Trophoblast cell (in vitro differentiated cells and primary cell): ENCODE data around the gene RIMBP2.

Source experiments
- DNase-seq, 2 donors: peaks; one replicate each; pipeline ENCODE4 v3.0.0-alpha.2; 2016
- H2AFZ ChIP-seq: 2 replicates; pipeline ENCODE4 v1.6.1; 2013; ENCODE audit warnings: low read length, moderate library complexity, mild to moderate bottlenecking; ENCODE audit not compliant: insufficient read depth, poor library complexity
- H2AK5ac ChIP-seq: 2 replicates; pipeline ENCODE4 v1.6.1; 2013; ENCODE audit warnings: mild to moderate bottlenecking, low read length
- H2BK120ac ChIP-seq: 2 replicates; pipeline ENCODE4 v1.6.1; 2013; ENCODE audit warnings: low read length, mild to moderate bottlenecking, moderate library complexity; ENCODE audit not compliant: insufficient read depth, poor library complexity
- H2BK12ac ChIP-seq: 2 replicates; pipeline ENCODE4 v1.6.1; 2013; ENCODE audit warnings: mild to moderate bottlenecking, low read length, moderate library complexity
- H2BK5ac ChIP-seq: 2 replicates; pipeline ENCODE4 v1.6.1; 2013; ENCODE audit warnings: low read length, low read depth, moderate library complexity, mild to moderate bottlenecking; ENCODE audit not compliant: poor library complexity
- H3K14ac ChIP-seq: 2 replicates; pipeline ENCODE4 v1.6.1; 2013; ENCODE audit warnings: mild to moderate bottlenecking, low read length
- H3K18ac ChIP-seq: 2 replicates; pipeline ENCODE4 v1.6.1; 2013; ENCODE audit warnings: mild to moderate bottlenecking, low read length
- H3K23ac ChIP-seq: 2 replicates; pipeline ENCODE4 v1.6.1; 2013; ENCODE audit warnings: low read length
- H3K27ac ChIP-seq: 2 replicates; pipeline ENCODE4 v1.5.1; 2013; ENCODE audit warnings: low read depth, mild to moderate bottlenecking, inconsistent platforms, low read length, moderate library complexity
- H3K27me3 ChIP-seq: 2 replicates; pipeline ENCODE4 v1.6.1; 2013; ENCODE audit warnings: inconsistent platforms, mild to moderate bottlenecking, low read length, moderate library complexity; ENCODE audit not compliant: insufficient read depth
- H3K36me3 ChIP-seq, 2 experiments: 1 replicate in 1 of 2; 2 replicates in 1 of 2; pipeline ENCODE4 v1.6.1; 2013; ENCODE audit warnings: low read length in 2 of 2, mild to moderate bottlenecking in 2 of 2, moderate library complexity in 1 of 2; ENCODE audit not compliant: insufficient read depth in 2 of 2, control insufficient read depth in 1 of 2
- H3K4ac ChIP-seq: 2 replicates; pipeline ENCODE4 v1.6.1; 2013; ENCODE audit warnings: low read depth, mild to moderate bottlenecking, low read length, moderate library complexity
- H3K4me1 ChIP-seq, 2 experiments: 1 replicate in 1 of 2; 2 replicates in 1 of 2; pipeline ENCODE4 v1.6.1; 2013; ENCODE audit warnings: low read length in 2 of 2, mild to moderate bottlenecking in 2 of 2, moderate library complexity in 1 of 2; ENCODE audit not compliant: insufficient read depth in 2 of 2, control insufficient read depth in 1 of 2
- H3K4me2 ChIP-seq: 2 replicates; pipeline ENCODE4 v1.6.1; 2013; ENCODE audit warnings: inconsistent platforms, mild to moderate bottlenecking, low read length, moderate library complexity
- H3K4me3 ChIP-seq: 2 replicates; pipeline ENCODE4 v1.5.1; 2013; ENCODE audit warnings: mild to moderate bottlenecking, low read depth, low read length, inconsistent platforms
- H3K79me1 ChIP-seq: one replicate; pipeline ENCODE4 v1.6.1; 2013; ENCODE audit warnings: low read length
- H3K79me2 ChIP-seq: 2 replicates; pipeline ENCODE4 v1.6.1; 2013; ENCODE audit warnings: low read length, mild to moderate bottlenecking; ENCODE audit not compliant: control insufficient read depth, insufficient read depth, poor library complexity
- H3K9ac ChIP-seq: 2 replicates; pipeline ENCODE4 v1.6.1; 2013; ENCODE audit warnings: mild to moderate bottlenecking, low read length
- H3K9me3 ChIP-seq: 2 replicates; pipeline ENCODE4 v1.6.1; 2013; ENCODE audit warnings: low read depth, mild to moderate bottlenecking, control low read depth, inconsistent platforms, low read length; ENCODE audit not compliant: insufficient read depth
- H4K12ac ChIP-seq: 2 replicates; pipeline ENCODE4 v1.6.1; 2013; ENCODE audit warnings: low read depth, mild to moderate bottlenecking, low read length, moderate library complexity
- H4K8ac ChIP-seq: 2 replicates; pipeline ENCODE4 v1.6.1; 2013; ENCODE audit warnings: low read depth, mild to moderate bottlenecking, low read length, moderate library complexity
- H4K91ac ChIP-seq: one replicate; pipeline ENCODE4 v1.6.1; 2013; ENCODE audit warnings: low read depth, mild to moderate bottlenecking, low read length, moderate library complexity
- WGBS: extraction: QIAGEN DNeasy Blood & Tissue Kit; methylation state at CpG from one replicate; pipeline ENCODE4 v1.1.7; 2013; ENCODE audit warnings: missing lambda C conversion rate; ENCODE audit not compliant: insufficient read length, insufficient coverage; ENCODE audit errors: extremely low coverage; 5-methylcytosine and 5-hydroxymethylcytosine counted together

RIMBP2 gene

GRCh38 chr12:130459916-130460315 lies 256.2 kb downstream of the RIMBP2 start:
- H4K12ac ChIP-seq: no peak overlapping the region

GRCh38 chr12:130458341-130458740 lies 257.8 kb downstream of the RIMBP2 start:
- Histone ChIP-seq H3K9ac (no peak overlapping the region), H3K4ac (no peak overlapping the region), H2BK120ac (no peak overlapping the region), H3K4me3 (no peak overlapping the region), H4K91ac (no peak overlapping the region), H4K8ac (no peak overlapping the region), H4K12ac (no peak overlapping the region), H3K9me3 (peaks cover 5% of the 10 kb centered on the region), H3K23ac (no peak overlapping the region), H3K14ac (no peak overlapping the region), H3K79me1 (no peaks in the 10 kb centered on the region), H3K18ac (no peak overlapping the region), H3K27me3 (no peaks in the 10 kb centered on the region), H3K4me1 (no peaks in the 10 kb centered on the region), H2AK5ac (no peak overlapping the region), H2BK5ac (no peak overlapping the region), H2AFZ (no peak overlapping the region), H3K79me2 (no peaks in the 10 kb centered on the region), H3K27ac (no peak overlapping the region), H3K36me3 (no peaks in the 10 kb centered on the region), H3K4me2 (no peak overlapping the region), H2BK12ac (no peak overlapping the region)
- DNase-seq: no peak
- no CpG with 5 or more reads among the region's 12 CpGs for WGBS

More at GRCh38 chr12:130459916-130460315, 256.2 kb downstream of the RIMBP2 start:
- H3K9me3 ChIP-seq: peaks cover 7% of the 10 kb centered on the region
- H2BK5ac ChIP-seq: no peak overlapping the region
- no peak overlapping the region for H4K91ac ChIP-seq
- no peaks in the 10 kb centered on the region for H3K27me3 ChIP-seq
- no peak overlapping the region for H3K18ac ChIP-seq
- H2AFZ ChIP-seq: no peak overlapping the region
- no peak overlapping the region for H3K14ac ChIP-seq
- H3K4me2 ChIP-seq: no peak overlapping the region
- no CpG with 5 or more reads among the region's 11 CpGs for WGBS
- no peak overlapping the region for H3K9ac ChIP-seq
- H3K79me2 ChIP-seq: no peaks in the 10 kb centered on the region
- no peak overlapping the region for H3K27ac ChIP-seq
- H3K4me3 ChIP-seq: no peak overlapping the region
- no peaks in the 10 kb centered on the region for H3K4me1 ChIP-seq
- no peak overlapping the region for H3K23ac ChIP-seq
- no peak overlapping the region for H2AK5ac ChIP-seq
- H3K36me3 ChIP-seq: no peaks in the 10 kb centered on the region
- H2BK120ac ChIP-seq: no peak overlapping the region
- no peaks in the 10 kb centered on the region for H3K79me1 ChIP-seq
- DNase-seq: no peak
- H3K4ac ChIP-seq: no peak overlapping the region
- H2BK12ac ChIP-seq: no peak overlapping the region
- no peak overlapping the region for H4K8ac ChIP-seq

- H3K79me2 ChIP-seq: no peaks in the 10 kb centered on the region
- no peak overlapping the region for H3K18ac ChIP-seq
- H3K9ac ChIP-seq: no peak overlapping the region
- no peak overlapping the region for H3K4me2 ChIP-seq
- H3K14ac ChIP-seq: no peak overlapping the region
- no peaks in the 10 kb centered on the region for H3K79me1 ChIP-seq
- H2AFZ ChIP-seq: no peak overlapping the region
- H2BK12ac ChIP-seq: no peak overlapping the region
- no peak overlapping the region for H3K4ac ChIP-seq
- H2AK5ac ChIP-seq: no peak overlapping the region
- H2BK120ac ChIP-seq: no peak overlapping the region
- H2BK5ac ChIP-seq: no peak overlapping the region
- H4K91ac ChIP-seq: no peak overlapping the region
- H3K36me3 ChIP-seq: no peaks in the 10 kb centered on the region
- no peak overlapping the region for H3K4me3 ChIP-seq
- no peak overlapping the region for H3K27ac ChIP-seq
- peaks cover 6% of the 10 kb centered on the region for H3K9me3 ChIP-seq
- H4K8ac ChIP-seq: no peak overlapping the region
- H4K12ac ChIP-seq: no peak overlapping the region
- H3K27me3 ChIP-seq: no peaks in the 10 kb centered on the region
- DNase-seq: no peak
- H3K4me1 ChIP-seq: no peaks in the 10 kb centered on the region
- H3K23ac ChIP-seq: no peak overlapping the region
- WGBS: no CpG with 5 or more reads among the region's 9 CpGs
Observed at GRCh38 chr12:130457215-130457614, 258.9 kb downstream of the RIMBP2 start.

- H3K79me2 ChIP-seq: no peaks in the 10 kb centered on the region
- no peaks in the 10 kb centered on the region for H3K36me3 ChIP-seq
- no peak overlapping the region for H3K9ac ChIP-seq
- H4K91ac ChIP-seq: no peak overlapping the region
- no CpG with 5 or more reads among the region's 28 CpGs for WGBS
- H3K14ac ChIP-seq: no peak overlapping the region
- H2BK12ac ChIP-seq: no peak overlapping the region
- no peak overlapping the region for H2AK5ac ChIP-seq
- no peak overlapping the region for H3K23ac ChIP-seq
- no peak overlapping the region for H2BK5ac ChIP-seq
- no peak overlapping the region for H4K8ac ChIP-seq
- H3K79me1 ChIP-seq: no peaks in the 10 kb centered on the region
- H2AFZ ChIP-seq: no peak overlapping the region
- no peak overlapping the region for H3K4me3 ChIP-seq
- no peak overlapping the region for H3K18ac ChIP-seq
- H3K9me3 ChIP-seq: peaks cover 6% of the 10 kb centered on the region
- H3K4me2 ChIP-seq: no peak overlapping the region
- DNase-seq: no peak
- H4K12ac ChIP-seq: no peak overlapping the region
- no peak overlapping the region for H3K4ac ChIP-seq
- H3K27me3 ChIP-seq: no peaks in the 10 kb centered on the region
- H3K27ac ChIP-seq: no peak overlapping the region
- H3K4me1 ChIP-seq: no peaks in the 10 kb centered on the region
- no peak overlapping the region for H2BK120ac ChIP-seq
Observed at GRCh38 chr12:130456375-130457199, 259.5 kb downstream of the RIMBP2 start.
